Activated CD4-positive, alpha-beta T cell treated with anti-CD3 and anti-CD28 coated beads for 1 hour (primary cell): ENCODE measurements around the gene RRP9.

Source experiments
- DNase-seq: peaks from one replicate; pipeline ENCODE4 v3.0.0-alpha.2; 2020

RRP9 gene

GRCh38 chr3:51955175-51955892, 13.6 kb upstream of the RRP9 start, which contains the start of gene GPR62:
GPR62 (plus strand) TSS chr3:51955381; CDS start chr3:51955653, 272 bp downstream.
- DNase-seq, result no peak

GRCh38 chr3:51954713-51955112, 13.0 kb upstream of the RRP9 start:
- no peak for DNase-seq

- DNase-seq, result no peak
These were observed 12.4 kb upstream of the RRP9 start for GRCh38 chr3:51954105-51954504.

GRCh38 chr3:51953445-51953844, 11.7 kb upstream of the RRP9 start:
- DNase-seq, result no peak

DNA sequence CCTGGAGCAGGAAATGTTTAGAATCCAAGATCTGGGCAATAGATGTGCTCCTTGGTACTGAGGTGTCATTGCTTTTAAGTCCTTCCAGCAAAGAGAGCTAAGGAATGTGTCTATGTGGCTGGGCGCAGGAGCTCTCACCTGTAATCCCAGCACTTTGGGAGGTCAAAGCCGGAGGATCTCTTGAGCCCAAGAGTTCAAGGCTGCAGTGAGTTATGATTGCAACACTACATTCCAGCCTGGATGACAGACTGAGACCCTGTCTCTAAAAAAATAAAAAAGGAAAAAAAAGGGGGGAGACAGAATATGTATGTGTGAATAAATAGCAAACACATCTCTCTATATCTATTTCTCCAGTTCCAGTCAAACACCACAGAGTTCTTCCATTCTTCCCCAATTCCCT, 9.2 kb upstream of the RRP9 start:
- no peak for DNase-seq

DNA sequence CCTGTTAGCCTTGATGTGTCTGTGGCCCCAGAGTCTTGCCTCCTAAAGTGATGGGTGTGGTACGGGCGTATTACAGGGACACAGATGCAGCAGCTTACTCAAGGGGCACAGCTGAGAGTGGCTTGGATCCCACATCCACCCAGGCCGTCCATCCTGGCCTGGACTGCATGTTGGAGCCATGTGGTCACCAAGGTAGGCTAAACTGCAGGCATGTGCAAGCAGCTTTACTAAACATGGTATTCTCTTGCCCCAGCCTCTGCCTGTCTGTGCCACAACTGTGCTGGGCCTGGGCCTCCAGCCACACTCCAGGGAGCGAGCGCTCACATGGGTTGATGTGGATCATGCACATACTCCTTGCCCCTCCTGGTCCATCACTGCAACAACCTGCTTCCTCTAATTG, 7.4 kb upstream of the RRP9 start:
- no peak for DNase-seq

DNA sequence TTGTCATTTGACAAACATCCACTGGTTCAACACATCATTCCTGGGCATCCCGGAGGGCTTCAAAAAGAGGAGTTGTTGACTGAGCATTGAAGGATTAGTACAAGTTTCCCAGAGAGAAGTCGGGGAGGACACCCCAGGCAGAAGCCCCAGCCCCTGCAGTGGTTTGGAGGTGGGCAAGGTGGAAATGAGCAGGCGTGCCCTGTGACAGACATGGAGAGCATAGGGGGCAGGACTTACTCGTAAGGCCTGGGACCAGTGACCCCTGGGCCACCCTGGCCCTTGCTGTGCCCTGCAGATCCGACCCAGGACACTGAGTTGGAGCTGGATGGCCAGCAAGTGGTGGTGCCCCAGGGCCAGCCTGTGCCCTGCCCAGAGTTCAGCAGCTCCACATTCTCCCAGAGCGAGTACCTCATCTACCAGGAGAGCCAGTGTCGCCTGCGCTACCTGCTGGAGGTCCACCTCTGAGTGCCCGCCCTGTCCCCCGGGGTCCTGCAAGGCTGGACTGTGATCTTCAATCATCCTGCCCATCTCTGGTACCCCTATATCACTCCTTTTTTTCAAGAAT, 6.4 kb upstream of the RRP9 start:
- no peak for DNase-seq

DNA sequence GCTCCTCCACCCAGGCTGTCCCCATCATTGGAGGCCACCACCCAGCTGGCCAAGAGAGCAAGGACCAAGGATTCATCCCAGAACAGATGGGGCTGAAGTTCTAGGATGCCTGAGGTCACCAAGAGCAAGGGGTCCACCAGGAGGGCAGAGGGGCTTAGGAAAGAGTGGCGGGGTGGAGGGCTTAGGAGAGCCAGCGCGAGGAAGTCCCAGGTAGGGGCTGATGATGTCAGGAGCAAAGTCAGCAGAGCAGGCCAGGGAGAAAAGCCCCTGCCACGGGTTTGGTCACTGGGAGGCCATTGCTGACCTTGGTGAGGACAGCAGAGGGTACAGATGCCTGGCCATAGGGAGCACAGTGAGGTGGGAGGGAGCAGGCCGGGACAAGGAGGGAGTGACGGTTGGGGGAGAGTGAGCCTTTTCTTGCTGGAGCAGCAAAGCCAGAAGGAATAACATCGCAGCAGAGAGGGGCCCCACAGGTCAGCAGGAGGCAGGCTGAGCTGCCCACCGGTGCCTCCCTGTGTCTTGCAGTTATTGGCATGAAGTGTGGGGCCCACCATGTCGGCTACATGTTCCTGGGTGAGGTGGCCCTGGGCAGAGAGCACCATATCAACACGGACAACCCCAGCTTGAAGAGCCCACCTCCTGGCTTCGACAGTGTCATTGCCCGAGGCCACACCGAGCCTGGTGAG, 5.7 kb upstream of the RRP9 start:
- DNase-seq, result no peak

- DNase-seq, result no peak
These were observed 5.1 kb upstream of the RRP9 start for GRCh38 chr3:51946796-51947195.

- no peak for DNase-seq
These were observed 4.4 kb upstream of the RRP9 start for GRCh38 chr3:51945926-51946705.

- DNase-seq, result no peak
These were observed 3.5 kb upstream of the RRP9 start for GRCh38 chr3:51945031-51945840.

GRCh38 chr3:51944451-51945021, 2.8 kb upstream of the RRP9 start:
- no peak for DNase-seq

DNA sequence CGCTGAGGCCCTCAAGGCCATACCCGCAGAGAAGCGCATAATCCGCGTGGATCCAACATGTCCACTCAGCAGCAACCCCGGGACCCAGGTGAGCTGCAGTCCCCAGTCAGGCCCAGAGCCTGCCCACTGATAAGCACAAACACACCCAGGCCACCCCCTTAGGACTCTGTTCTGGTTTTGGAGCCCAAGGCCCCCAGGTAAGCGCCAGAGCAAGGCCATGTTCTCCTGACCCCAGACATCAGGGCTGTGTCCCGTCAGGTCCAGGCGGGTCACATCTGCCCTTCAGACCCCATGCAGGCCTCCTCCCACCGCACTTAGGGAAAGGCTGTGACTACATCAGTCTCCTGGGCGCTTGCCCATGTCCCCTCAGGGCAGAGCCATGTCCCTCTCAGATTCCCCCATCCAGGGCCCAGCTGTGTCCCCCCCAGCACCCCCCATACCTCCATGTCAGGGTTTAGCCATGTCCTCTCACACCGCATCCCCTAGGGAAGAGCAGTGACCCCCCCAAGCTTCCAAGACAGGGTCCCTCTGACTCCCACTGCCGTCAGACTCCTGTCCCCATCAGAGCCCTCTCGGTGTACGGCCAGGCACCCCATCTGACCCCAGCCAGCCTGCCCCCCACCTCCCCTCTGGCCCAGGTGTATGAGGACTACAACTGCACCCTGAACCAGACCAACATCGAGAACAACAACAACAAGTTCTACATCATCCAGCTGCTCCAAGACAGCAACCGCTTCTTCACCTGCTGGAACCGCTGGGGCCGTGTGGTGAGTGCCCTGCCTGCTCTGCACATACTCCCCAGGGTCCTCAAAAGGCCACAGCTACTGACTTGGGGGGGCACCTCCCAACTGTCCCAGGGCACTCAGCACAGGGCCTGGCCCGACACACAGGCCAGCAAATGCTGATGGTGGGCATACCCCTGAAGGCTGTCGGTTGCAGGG, 2.0 kb upstream of the RRP9 start:
- DNase-seq, result no peak

DNA sequence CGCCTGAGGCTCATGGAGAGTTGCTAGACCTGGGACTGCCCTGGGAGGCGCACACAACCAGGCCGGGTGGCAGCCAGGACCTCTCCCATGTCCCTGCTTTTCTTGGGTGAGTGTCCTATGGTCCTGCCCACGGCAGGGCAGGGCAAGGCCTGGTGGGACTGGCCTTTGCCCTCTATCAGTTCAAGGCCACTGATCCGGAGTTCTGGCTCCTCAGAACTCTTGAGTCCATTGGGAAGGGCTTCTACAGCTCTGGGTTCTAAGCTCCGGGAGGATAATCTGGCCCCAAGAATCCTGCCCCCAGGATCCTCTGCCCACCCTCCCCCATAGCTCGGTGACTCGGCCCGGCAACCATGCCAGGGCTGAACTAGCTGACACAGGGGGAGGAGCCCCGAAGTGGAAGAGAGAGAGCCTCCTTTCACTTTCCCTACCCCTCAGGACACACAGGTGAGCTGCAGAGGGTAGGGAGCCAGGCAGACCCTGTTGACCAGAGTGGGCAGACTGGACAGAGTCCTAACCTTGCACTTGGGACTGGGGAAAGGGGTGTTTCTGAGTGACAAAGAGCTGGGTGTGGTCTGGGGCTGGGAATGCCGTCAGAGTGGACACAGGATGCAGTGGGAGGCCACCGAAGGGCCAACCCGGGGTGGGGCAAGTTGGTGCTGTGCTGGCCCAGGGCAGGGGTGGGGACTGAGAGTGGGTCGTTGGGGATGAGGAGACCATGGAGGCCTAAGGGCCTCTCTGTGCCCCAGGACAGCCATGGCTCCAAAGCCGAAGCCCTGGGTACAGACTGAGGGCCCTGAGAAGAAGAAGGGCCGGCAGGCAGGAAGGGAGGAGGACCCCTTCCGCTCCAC, 1.1 kb upstream of the RRP9 start:
- peak; percentile 38 for DNase-seq

DNA sequence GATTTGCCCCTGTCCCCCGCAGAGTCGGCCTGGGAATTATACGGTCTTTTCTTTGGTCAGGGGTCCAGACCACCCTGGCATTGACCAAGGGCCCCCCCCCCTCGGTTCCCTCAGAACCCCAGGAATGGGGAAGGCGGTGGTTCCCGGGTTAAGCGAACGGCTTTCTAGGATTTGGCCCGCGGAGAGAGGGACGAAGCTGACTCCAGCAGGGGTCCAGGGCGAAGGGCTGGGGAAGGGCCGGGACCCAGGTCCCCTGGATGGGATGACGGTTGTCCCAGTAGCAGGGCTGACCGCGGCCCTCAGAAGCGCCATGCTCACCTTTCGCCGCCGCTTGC, 274 bp downstream of the RRP9 start:
- no peak for DNase-seq

GRCh38 chr3:51940648-51941462, 849 bp downstream of the RRP9 start:
- no peak for DNase-seq

GRCh38 chr3:51938780-51939425, 2.8 kb downstream of the RRP9 start:
- DNase-seq, result no peak

GRCh38 chr3:51937611-51938450, 3.9 kb downstream of the RRP9 start:
- DNase-seq, result no peak
